Hepatocyte (in vitro differentiated cells): ENCODE measurements around the gene TEAD1. TPM values are rescaled to one million over a fixed set of nuclear protein-coding genes. Genes with fewer than 3 reads are reported as not detected.
"Not testable (repeated sequence)": the region's sequence is repeated elsewhere in the genome, so short reads cannot be mapped to it uniquely, and the experiment has no call there.

Source experiments
- DNase-seq: peaks from one replicate; pipeline ENCODE4 v3.0.0-alpha.2; 2016; ENCODE audit warnings: low spot score
- H2AFZ ChIP-seq: fragments of 200-600 bp; sonication (generic); 2 replicates; pipeline ENCODE4 v1.6.0; 2016; ENCODE audit warnings: antibody characterized with exemption, mild to moderate bottlenecking
- H3K27ac ChIP-seq: fragments of 200-600 bp; sonication (generic); 2 replicates; pipeline ENCODE4 v1.5.1; 2016; ENCODE audit warnings: mild to moderate bottlenecking
- H3K27me3 ChIP-seq: fragments of 200-600 bp; sonication (generic); 2 replicates; pipeline ENCODE4 v1.6.1; 2016
- H3K36me3 ChIP-seq: fragments of 200-600 bp; sonication (generic); replicated peaks from 2 replicates; pipeline ENCODE4 v1.5.1; 2016; ENCODE audit warnings: low read depth; ENCODE audit not compliant: insufficient read depth
- H3K4me1 ChIP-seq: fragments of 200-600 bp; sonication (generic); 2 replicates; pipeline ENCODE4 v1.5.1; 2016; ENCODE audit warnings: mild to moderate bottlenecking, moderate library complexity; ENCODE audit not compliant: insufficient read depth
- H3K4me2 ChIP-seq: fragments of 200-600 bp; sonication (generic); 2 replicates; pipeline ENCODE4 v1.6.0; 2016
- H3K4me3 ChIP-seq: fragments of 200-600 bp; sonication (generic); 2 replicates; pipeline ENCODE4 v1.5.1; 2016; ENCODE audit warnings: mild to moderate bottlenecking
- H3K79me2 ChIP-seq: fragments of 200-600 bp; sonication (generic); 2 replicates; pipeline ENCODE4 v1.6.0; 2017; ENCODE audit warnings: mild to moderate bottlenecking
- H3K9me2 ChIP-seq: fragments of 200-600 bp; sonication (generic); replicated peaks from 2 replicates; pipeline ENCODE4 v1.6.0; 2017; ENCODE audit warnings: mild to moderate bottlenecking; ENCODE audit not compliant: insufficient read depth
- H3K9me3 ChIP-seq: fragments of 200-600 bp; sonication (generic); 2 replicates; pipeline ENCODE4 v1.5.1; 2016; ENCODE audit warnings: low read depth, mild to moderate bottlenecking
- H4K20me1 ChIP-seq: fragments of 200-600 bp; sonication (generic); 2 replicates; pipeline ENCODE4 v1.6.0; 2016; ENCODE audit warnings: mild to moderate bottlenecking; ENCODE audit not compliant: insufficient read depth, poor library complexity, severe bottlenecking
- EZH2 ChIP-seq: fragments of 200-600 bp; sonication (generic); IDR thresholded peaks from 2 replicates; pipeline ENCODE4 v1.6.1; 2016; ENCODE audit warnings: antibody characterized with exemption, mild to moderate bottlenecking, borderline replicate concordance
- EZH2phosphoT487 ChIP-seq: fragments of 200-600 bp; sonication (generic); IDR thresholded peaks from one replicate; pipeline ENCODE4 v1.6.1; 2018; ENCODE audit warnings: antibody characterized with exemption, mild to moderate bottlenecking, low read depth, moderate library complexity; ENCODE audit not compliant: unreplicated experiment, severe bottlenecking
- WGBS: methylation state at CpG from one replicate; pipeline ENCODE4 v1.1.6; 2016; ENCODE audit warnings: low lambda C conversion rate; ENCODE audit errors: missing lambda C conversion rate; 5-methylcytosine and 5-hydroxymethylcytosine counted together
- polyA plus RNA-seq: library from polyadenylated mRNA; unstranded; fragments of >200 nt; fragmentation: Nextera tagmentation; extraction: Ambion mirVana; gene quantifications from 2 replicates; pipeline ENCODE4 v1.2.1, GENCODE V29; 2016
- total RNA-seq: library from RNA; depleted of rRNA; stranded (reverse); fragments of >200 nt; gene quantifications from 2 replicates; pipeline ENCODE4 v1.2.3, GENCODE V29; 2014
- TF ChIP-seq, protein P1 (sequence below): fragments of 200-600 bp; sonication (generic); IDR thresholded peaks from 2 replicates; pipeline ENCODE4 v1.5.1; 2016; ENCODE audit warnings: antibody characterized with exemption, mild to moderate bottlenecking; ENCODE audit not compliant: poor library complexity

TEAD1 gene
- total and polyA plus RNA-seq, 2 experiments from 2014 or later = 37.2 to 82.2 TPM

- Histone ChIP-seq H3K9me3 (no peaks in the 10 kb centered on the region), H3K9me2 (no peaks in the 10 kb centered on the region), H3K4me1 (peaks cover 7% of the 10 kb centered on the region), H3K79me2 (peaks cover 30% of the 10 kb centered on the region), H2AFZ (no peak overlapping the region), H3K4me3 (no peak overlapping the region), H3K27me3 (no peaks in the 10 kb centered on the region), H3K4me2 (peak overlapping the region; percentile 9), H3K36me3 (no peaks in the 10 kb centered on the region), H3K27ac (peak overlapping the region; percentile 72), H4K20me1 (no peaks in the 10 kb centered on the region)
- TF ChIP-seq EZH2phosphoT487 = no peak
- no peak for TF ChIP-seq EZH2
- TF ChIP-seq, protein P1, sequence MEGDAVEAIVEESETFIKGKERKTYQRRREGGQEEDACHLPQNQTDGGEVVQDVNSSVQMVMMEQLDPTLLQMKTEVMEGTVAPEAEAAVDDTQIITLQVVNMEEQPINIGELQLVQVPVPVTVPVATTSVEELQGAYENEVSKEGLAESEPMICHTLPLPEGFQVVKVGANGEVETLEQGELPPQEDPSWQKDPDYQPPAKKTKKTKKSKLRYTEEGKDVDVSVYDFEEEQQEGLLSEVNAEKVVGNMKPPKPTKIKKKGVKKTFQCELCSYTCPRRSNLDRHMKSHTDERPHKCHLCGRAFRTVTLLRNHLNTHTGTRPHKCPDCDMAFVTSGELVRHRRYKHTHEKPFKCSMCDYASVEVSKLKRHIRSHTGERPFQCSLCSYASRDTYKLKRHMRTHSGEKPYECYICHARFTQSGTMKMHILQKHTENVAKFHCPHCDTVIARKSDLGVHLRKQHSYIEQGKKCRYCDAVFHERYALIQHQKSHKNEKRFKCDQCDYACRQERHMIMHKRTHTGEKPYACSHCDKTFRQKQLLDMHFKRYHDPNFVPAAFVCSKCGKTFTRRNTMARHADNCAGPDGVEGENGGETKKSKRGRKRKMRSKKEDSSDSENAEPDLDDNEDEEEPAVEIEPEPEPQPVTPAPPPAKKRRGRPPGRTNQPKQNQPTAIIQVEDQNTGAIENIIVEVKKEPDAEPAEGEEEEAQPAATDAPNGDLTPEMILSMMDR = no peak
- DNase-seq = peak; percentile 38
- 56% methylated on average over 5 of the region's 5 CpGs for WGBS
These were observed 202.8 kb downstream of the TEAD1 start for GRCh38 chr11:12876988-12877387.

DNA sequence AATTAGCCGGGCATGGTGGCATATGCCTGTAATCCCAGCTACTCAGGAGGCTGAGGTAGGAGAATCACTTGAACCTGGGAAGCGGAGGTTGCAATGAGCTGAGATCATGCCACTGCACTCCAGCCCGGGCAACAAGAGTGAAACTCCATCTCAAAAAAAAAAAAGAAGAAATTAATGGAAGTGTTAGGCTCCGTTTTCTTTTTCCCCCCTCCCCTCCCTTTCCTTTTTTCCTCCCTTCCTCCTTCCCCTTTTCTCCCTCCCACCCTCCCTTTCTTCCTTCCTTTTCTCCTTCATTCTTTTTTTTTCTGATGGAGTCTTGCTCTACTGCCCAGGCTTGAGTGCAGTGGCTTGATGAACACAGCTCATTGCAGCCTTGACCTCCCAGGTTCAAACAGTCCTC, 203.3 kb downstream of the TEAD1 start:
- H3K9me2 ChIP-seq, H3K4me2 ChIP-seq, H2AFZ ChIP-seq, DNase-seq, H3K9me3 ChIP-seq, H4K20me1 ChIP-seq, H3K36me3 ChIP-seq, H3K4me3 ChIP-seq, H3K27me3 ChIP-seq: not testable (repeated sequence)
- WGBS = 100% methylated on average over 3 of the region's 4 CpGs
- H3K27ac ChIP-seq = peak overlapping the region; percentile 72
- peaks cover 11% of the 10 kb centered on the region for H3K4me1 ChIP-seq
- peaks cover 30% of the 10 kb centered on the region for H3K79me2 ChIP-seq

DNA sequence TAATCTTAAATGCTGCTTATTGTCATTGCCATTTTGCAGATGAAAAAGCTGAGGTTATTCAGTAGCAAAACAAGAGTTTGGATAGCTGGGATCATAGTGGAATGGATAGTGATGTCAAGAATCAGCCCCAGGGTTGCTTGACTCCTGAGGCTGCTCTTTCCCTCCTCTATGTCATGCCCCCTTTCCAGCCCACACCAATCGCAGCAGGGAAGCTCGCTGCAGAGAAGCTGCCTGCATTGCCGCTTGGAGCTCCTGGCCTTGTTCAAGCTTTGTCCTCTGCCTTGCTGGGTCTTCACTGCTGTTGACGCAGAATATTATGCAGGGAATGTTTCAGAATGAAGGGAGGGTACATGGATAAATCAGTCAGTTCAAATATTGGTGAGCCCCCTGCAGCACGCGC, 206.1 kb downstream of the TEAD1 start:
- H3K4me2 ChIP-seq = no peak overlapping the region
- H3K36me3 ChIP-seq = no peaks in the 10 kb centered on the region
- peaks cover 16% of the 10 kb centered on the region for H3K4me1 ChIP-seq
- no peaks in the 10 kb centered on the region for H3K27me3 ChIP-seq
- no peak overlapping the region for H3K27ac ChIP-seq
- H3K4me3 ChIP-seq = no peak overlapping the region
- TF ChIP-seq, protein P1 = no peak
- no peak for TF ChIP-seq EZH2phosphoT487
- TF ChIP-seq EZH2 = no peak
- no peak for DNase-seq
- no peak overlapping the region for H2AFZ ChIP-seq
- H4K20me1 ChIP-seq = no peaks in the 10 kb centered on the region
- H3K79me2 ChIP-seq = peaks cover 18% of the 10 kb centered on the region
- no peaks in the 10 kb centered on the region for H3K9me3 ChIP-seq
- no peaks in the 10 kb centered on the region for H3K9me2 ChIP-seq
- 98% methylated on average over 6 of the region's 6 CpGs for WGBS

DNA sequence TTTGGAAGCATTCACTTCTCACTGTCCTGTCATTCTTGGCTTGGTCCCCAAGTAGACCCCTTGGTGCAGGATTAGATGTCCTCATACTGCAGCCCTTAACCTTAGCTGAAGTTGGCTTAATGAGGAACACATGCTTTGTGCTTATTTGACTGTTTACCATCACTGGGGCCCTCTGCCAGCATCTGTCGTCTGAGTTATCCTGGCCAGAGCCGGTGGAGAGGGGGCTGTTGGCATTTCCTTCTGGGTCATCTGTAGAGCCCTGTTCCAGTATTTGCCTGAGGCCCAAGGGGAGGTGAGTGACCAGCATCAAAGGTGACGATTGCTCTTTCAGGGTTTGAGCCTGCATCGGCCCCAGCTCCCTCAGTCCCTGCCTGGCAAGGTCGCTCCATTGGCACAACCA, 208.4 kb downstream of the TEAD1 start:
- no peaks in the 10 kb centered on the region for H3K36me3 ChIP-seq
- WGBS = 62% methylated on average over 5 of the region's 5 CpGs
- H3K4me2 ChIP-seq = no peak overlapping the region
- peaks cover 9% of the 10 kb centered on the region for H3K4me1 ChIP-seq
- H3K4me3 ChIP-seq = no peak overlapping the region
- H2AFZ ChIP-seq = no peak overlapping the region
- no peak for DNase-seq
- no peaks in the 10 kb centered on the region for H3K9me2 ChIP-seq
- H3K27ac ChIP-seq = peak overlapping the region; percentile 42
- no peaks in the 10 kb centered on the region for H4K20me1 ChIP-seq
- H3K79me2 ChIP-seq = peaks cover 15% of the 10 kb centered on the region
- TF ChIP-seq, protein P1 = no peak
- no peaks in the 10 kb centered on the region for H3K9me3 ChIP-seq
- H3K27me3 ChIP-seq = no peaks in the 10 kb centered on the region
